HepG2 (cell line): ENCODE results near the gene SLC28A1. TPM values are rescaled to one million over a fixed set of nuclear protein-coding genes. Genes with fewer than 3 reads are reported as not detected.

Experiments
- ATAC-seq: fragments of 200-7000 bp; cut with Tn5 transposase; 3 replicates; pipeline ENCODE4 v1.9.1; 2020; ENCODE audit warnings: mild to moderate bottlenecking, moderate library complexity
- BruUV-seq: library from RNA; stranded (reverse); fragments of 400-500 nt; replicated peaks from 2 replicates; lab custom pipeline; 2021; lab: Mats Ljungman, UMichigan
- CTCF ChIA-PET: fragments of 300-600 bp; formaldehyde crosslinking; extraction: SDS; loops from one replicate; lab custom pipeline; 2021; ENCODE audit warnings: low total read pairs, inconsistent platforms, low intra/inter-chr PET ratio; lab: Yijun Ruan, JAX
- POLR2A ChIA-PET: fragments of 350-600 bp; sonication (Branson Sonifier 250); formaldehyde crosslinking; loops from one replicate; lab custom pipeline; 2020; ENCODE audit warnings: antibody characterized with exemption, inconsistent platforms; lab: Yijun Ruan, JAX
- DNase-seq: peaks from one replicate; pipeline ENCODE4 v3.0.0-alpha.2; 2015; ENCODE audit warnings: low spot score
- FAIRE-seq: peaks from 3 replicates; lab custom pipeline; 2011; peaks lifted over from hg19 to GRCh38; lab: Jason Lieb, UNC
- H2AFZ ChIP-seq: one replicate; pipeline ENCODE4 v1.6.1; 2011; ENCODE audit warnings: low read length, inconsistent platforms
- H3K27ac ChIP-seq: fragments of 300-600 bp; 3 replicates; pipeline ENCODE4 v1.8.0; 2011; ENCODE audit warnings: mixed run types, mild to moderate bottlenecking, mixed read lengths, low read length, inconsistent platforms; ENCODE audit not compliant: insufficient read depth; ENCODE audit errors: extremely low read length
- H3K27me3 ChIP-seq, 2 experiments: fragments of 200-600 bp in 1 of 2; 2 replicates in 1 of 2; 3 replicates in 1 of 2; pipeline versions ENCODE4 v1.6.0 to v1.8.0; 2011; ENCODE audit warnings: low read length in 2 of 2, mild to moderate bottlenecking in 2 of 2, moderate library complexity in 2 of 2, inconsistent platforms in 1 of 2; ENCODE audit not compliant: insufficient read depth in 2 of 2, control insufficient read depth in 1 of 2
- H3K36me3 ChIP-seq, 2 experiments: fragments of 200-600 bp in 1 of 2; replicated peaks in 1 of 2; 2 replicates in 1 of 2; 3 replicates in 1 of 2; pipeline versions ENCODE4 v1.5.1 to v1.8.0; 2011; ENCODE audit warnings: low read length in 2 of 2, inconsistent platforms in 1 of 2; ENCODE audit not compliant: insufficient read depth in 2 of 2, control insufficient read depth in 1 of 2
- H3K4me1 ChIP-seq: 2 replicates; pipeline ENCODE4 v1.5.1; 2012; ENCODE audit warnings: low read length, inconsistent platforms; ENCODE audit not compliant: insufficient read depth
- H3K4me2 ChIP-seq: 2 replicates; pipeline ENCODE4 v1.6.0; 2011; ENCODE audit warnings: low read depth, low read length, inconsistent platforms
- H3K4me3 ChIP-seq, 3 experiments: fragments of 200-600 bp in 1 of 3; sonication (generic), shearing (Covaris generic) in 1 of 3; replicated peaks in 1 of 3; 2 replicates each; pipeline ENCODE4 v1.5.1; 2011 to 2016; ENCODE audit warnings: low read length in 3 of 3, inconsistent platforms in 2 of 3, low read depth in 2 of 3, mild to moderate bottlenecking in 2 of 3, control low read depth in 1 of 3, mixed read lengths in 1 of 3; ENCODE audit not compliant: insufficient read depth in 1 of 3
- H3K79me2 ChIP-seq: one replicate; pipeline ENCODE4 v1.6.1; 2011; ENCODE audit warnings: low read length, inconsistent platforms; ENCODE audit not compliant: insufficient read depth
- H3K9ac ChIP-seq: 2 replicates; pipeline ENCODE4 v1.6.0; 2011; ENCODE audit warnings: mild to moderate bottlenecking, low read depth, low read length, inconsistent platforms; ENCODE audit not compliant: insufficient read depth
- H3K9me3 ChIP-seq: 2 replicates; pipeline ENCODE4 v1.5.1; 2012; ENCODE audit warnings: mild to moderate bottlenecking, low read length
- H4K20me1 ChIP-seq: 2 replicates; pipeline ENCODE4 v1.6.0; 2011; ENCODE audit warnings: inconsistent platforms, mild to moderate bottlenecking, low read length, moderate library complexity; ENCODE audit not compliant: insufficient read depth
- ETV6 ChIP-seq: sonication (generic); formaldehyde crosslinking; conservative IDR thresholded peaks from 2 replicates; pipeline ENCODE4 v1.4.0; 2020; ENCODE audit warnings: missing genetic modification reagents
- HMGXB3 ChIP-seq: sonication (generic); formaldehyde crosslinking; IDR thresholded peaks from 2 replicates; pipeline ENCODE4 v1.4.0; 2020; ENCODE audit warnings: missing genetic modification reagents, borderline replicate concordance
- HNRNPL ChIP-seq: fragments of 200-400 bp; formaldehyde crosslinking; IDR thresholded peaks from 2 replicates; pipeline ENCODE4 v1.6.1; 2017; ENCODE audit warnings: mild to moderate bottlenecking, low read depth, low read length
- JUN ChIP-seq: sonication (generic); formaldehyde crosslinking; IDR thresholded peaks from 2 replicates; pipeline ENCODE4 v1.4.0; 2020; ENCODE audit warnings: mild to moderate bottlenecking, missing genetic modification reagents
- MED1 ChIP-seq: sonication (generic); formaldehyde crosslinking; IDR thresholded peaks from 2 replicates; pipeline ENCODE4 v1.4.0; 2020; ENCODE audit warnings: missing genetic modification reagents
- NFATC3 ChIP-seq: sonication (generic); formaldehyde crosslinking; IDR thresholded peaks from 2 replicates; pipeline ENCODE4 v1.5.1; 2020; ENCODE audit warnings: mild to moderate bottlenecking, missing genetic modification reagents
- NFYB ChIP-seq: sonication (generic); formaldehyde crosslinking; IDR thresholded peaks from 2 replicates; pipeline ENCODE4 v1.4.0; 2020; ENCODE audit warnings: missing genetic modification reagents
- SPEN ChIP-seq: sonication (generic); formaldehyde crosslinking; IDR thresholded peaks from 2 replicates; pipeline ENCODE4 v1.5.1; 2020; ENCODE audit warnings: low read depth, mild to moderate bottlenecking, missing genetic modification reagents
- ZBTB46 ChIP-seq: sonication (generic); formaldehyde crosslinking; IDR thresholded peaks from 2 replicates; pipeline ENCODE4 v1.4.0; 2020; ENCODE audit warnings: mild to moderate bottlenecking, missing genetic modification reagents, borderline replicate concordance
- ZNF24 ChIP-seq: fragments of 450-650 bp; IDR thresholded peaks from 2 replicates; pipeline ENCODE4 v1.6.1; 2017; ENCODE audit warnings: antibody characterized with exemption, mild to moderate bottlenecking
- ZNF580 ChIP-seq: IDR thresholded peaks from 2 replicates; pipeline ENCODE4 v1.6.1; 2016; ENCODE audit warnings: low read depth, borderline replicate concordance
- ZNF615 ChIP-seq: sonication (generic); formaldehyde crosslinking; IDR thresholded peaks from 2 replicates; pipeline ENCODE4 v1.5.0; 2020; ENCODE audit warnings: mild to moderate bottlenecking, missing genetic modification reagents, borderline replicate concordance
- ZNF772 ChIP-seq: sonication (generic); formaldehyde crosslinking; IDR thresholded peaks from 2 replicates; pipeline ENCODE4 v1.5.0; 2020; ENCODE audit warnings: mild to moderate bottlenecking, missing genetic modification reagents
- ZXDC ChIP-seq: sonication (generic); formaldehyde crosslinking; IDR thresholded peaks from 2 replicates; pipeline ENCODE4 v1.5.0; 2020; ENCODE audit warnings: mild to moderate bottlenecking, missing genetic modification reagents
- WGBS: methylation state at CpG from one replicate; pipeline ENCODE4 v1.1.6; 2017; ENCODE audit warnings: low lambda C conversion rate; 5-methylcytosine and 5-hydroxymethylcytosine counted together
- in situ Hi-C: cut with HindIII; loops from 2 replicates; pipeline ENCODE4 v1.10.0; 2017; ENCODE audit warnings: low pct_unique_long_range_greater_than_20kb; ENCODE audit not compliant: extremely low pct_ligation_motif_present
- intact Hi-C: fragments of 100-400 bp; cut with micrococcal nuclease; formaldehyde crosslinking; loops from one replicate; pipeline ENCODE4 v1.10.0; 2022; ENCODE audit not compliant: unreplicated experiment
- polyA plus RNA-seq, 8 experiments: library from polyadenylated mRNA; depleted of rRNA in 3 of 8; stranded (reverse) in 7 of 8; unstranded in 1 of 8; fragments of >200 nt; fragmentation: Illumina TruSeq in 4 of 8; extraction: Trizol in 4 of 8; gene quantifications; 2 replicates each; pipeline versions ENCODE4 v1.2.1 to v1.2.3, GENCODE V29; 2011 to 2016; ENCODE audit warnings: low read depth in 4 of 8, missing spikeins in 1 of 8, mixed read lengths in 1 of 8; ENCODE audit not compliant: insufficient read depth in 1 of 8
- total RNA-seq, 5 experiments: library from RNA; depleted of rRNA; stranded (reverse); fragments of >200 nt; fragmentation: Illumina TruSeq; extraction: Trizol; gene quantifications; 2 replicates each; pipeline ENCODE4 v1.2.3, GENCODE V29; 2016; ENCODE audit warnings: low read depth in 1 of 5

The SLC28A1 gene
- total and polyA plus RNA-seq, 2 of the 13 experiments (the other 11 are each of a cell fraction or from before 2014, with no cell fraction given), result 0.31 to 5.8 TPM

GRCh38 chr15:84880822-84881519, 3.5 kb upstream of the SLC28A1 start (continued):
- no peak for TF ChIP-seq ZNF24

DNA sequence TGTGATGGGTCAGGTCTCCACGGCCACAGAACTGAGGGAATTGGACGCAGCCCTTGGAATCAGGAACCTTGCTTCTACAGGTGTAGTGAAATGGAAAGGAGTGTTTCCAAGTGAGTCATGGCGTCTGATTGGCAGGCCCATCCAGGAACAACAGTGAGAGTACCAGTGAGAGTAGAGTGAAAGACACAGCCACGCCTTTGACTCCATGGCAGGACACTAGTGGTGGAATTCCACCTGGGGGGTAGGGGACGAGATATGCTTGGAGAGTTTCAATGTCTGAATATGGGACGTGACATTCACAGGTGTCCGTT, 3.0 kb upstream of the SLC28A1 start:
- intact Hi-C loops, result no loop called here
- 27% methylated on average over 7 of the region's 7 CpGs for WGBS
- DNase-seq, result no peak
- Histone ChIP-seq H3K36me3 (no peaks in the 10 kb centered on the region), H3K4me2 (no peak overlapping the region; the same call in 1 of the 2 replicates), H2AFZ (no peak overlapping the region), H3K27ac (no peak overlapping the region), H3K4me1 (peaks cover 67% of the 10 kb centered on the region), H3K27me3 (peaks cover 0 to 11% of the 10 kb centered on the region in 2 experiments; a peak in 1 of 5 replicates), H3K79me2 (no peaks in the 10 kb centered on the region), H3K4me3 (no peak overlapping the region), H4K20me1 (no peaks in the 10 kb centered on the region), H3K9ac (no peak overlapping the region), H3K9me3 (no peaks in the 10 kb centered on the region)
- no peak for FAIRE-seq
- ChIA-PET POLR2A (no interaction called here), CTCF (no interaction called here)
- no peak for ATAC-seq
- in situ Hi-C loops, result no loop called here
- BruUV-seq, result no TSS peak
- TF ChIP-seq NFATC3 (no peak), JUN (CRISPR knock-in tag) (no peak), ZXDC (CRISPR knock-in tag) (no peak), HMGXB3 (CRISPR knock-in tag) (no peak), ZNF615 (no peak), ZBTB46 (no peak), ZNF580 (CRISPR knock-in tag) (no peak), MED1 (no peak), ZNF772 (CRISPR knock-in tag) (no peak), HNRNPL (no peak), NFYB (no peak), ETV6 (CRISPR knock-in tag) (no peak), SPEN (no peak)
